ENCODE data around the gene CYREN.
A peak's percentile ranks its signal among the peaks of the same experiment; 100 is the strongest.
"Not testable (repeated sequence)": the region's sequence is repeated elsewhere in the genome, so short reads cannot be mapped to it uniquely, and the experiment has no call there.

CYREN gene

GRCh38 chr7:135174941-135175340, 4.4 kb upstream of the CYREN start:
- DNase-seq = no peak

GRCh38 chr7:135173916-135174315, 3.4 kb upstream of the CYREN start:
- DNase-seq = not testable (repeated sequence)

- not testable (repeated sequence) for DNase-seq
These were observed 1.2 kb upstream of the CYREN start for GRCh38 chr7:135171581-135172291.

GRCh38 chr7:135170998-135171481, 533 bp upstream of the CYREN start:
- DNase-seq = not testable (repeated sequence)

- peak in 1 of 6 experiments; percentile 35 for DNase-seq
These were observed 588 bp downstream of the CYREN start for GRCh38 chr7:135169964-135170273.

- peak in 3 of 6 experiments; percentile 19 to 34 (median 32) for DNase-seq
These were observed 1.2 kb downstream of the CYREN start for GRCh38 chr7:135169141-135169963.

GRCh38 chr7:135168489-135169140, 1.9 kb downstream of the CYREN start:
- DNase-seq = no peak

GRCh38 chr7:135168001-135168400, 2.5 kb downstream of the CYREN start:
- DNase-seq = peak in 4 of 6 experiments; percentile 9 to 36 (median 12)

GRCh38 chr7:135167365-135167917, 3.1 kb downstream of the CYREN start:
- DNase-seq = no peak

GRCh38 chr7:135166338-135166990, 4.0 kb downstream of the CYREN start:
- DNase-seq = no peak

GRCh38 chr7:135165862-135166261, 4.6 kb downstream of the CYREN start:
- DNase-seq = no peak

- DNase-seq = no peak
These were observed 6.0 kb downstream of the CYREN start for GRCh38 chr7:135164357-135165061.

- no peak for DNase-seq
These were observed 8.0 kb downstream of the CYREN start for GRCh38 chr7:135162382-135163001.

GRCh38 chr7:135161669-135162068, 8.8 kb downstream of the CYREN start:
- no peak for DNase-seq

GRCh38 chr7:135160858-135161653, 9.5 kb downstream of the CYREN start:
- no peak for DNase-seq

- DNase-seq = no peak
These were observed 10.2 kb downstream of the CYREN start for GRCh38 chr7:135160098-135160857.

- no peak for DNase-seq
These were observed 11.0 kb downstream of the CYREN start for GRCh38 chr7:135159359-135160085.

- DNase-seq = no peak
These were observed 11.6 kb downstream of the CYREN start for GRCh38 chr7:135158874-135159273.

GRCh38 chr7:135158141-135158655, 12.3 kb downstream of the CYREN start:
- no peak for DNase-seq
